ENCODE results near the gene TMEM178B. TPM values are rescaled to one million over a fixed set of nuclear protein-coding genes. Genes with fewer than 3 reads are reported as not detected.

The TMEM178B gene
- polyA plus RNA-seq, 1 donor from 2014 or later: 40.7 TPM

GRCh38 chr7:141468341-141468740 lies 394.5 kb downstream of the TMEM178B start:
- Histone ChIP-seq H3K9ac (ENCODE audit: low read length) (no peak overlapping the region), H4K20me1 (ENCODE audit: insufficient read depth) (no peaks in the 10 kb centered on the region)

GRCh38 chr7:141475679-141476078 lies 401.8 kb downstream of the TMEM178B start:
- Histone ChIP-seq H3K27ac (ENCODE audit: low read length) (no peak overlapping the region), H3K4me2 (ENCODE audit: low read length) (no peak overlapping the region), H3K9me2 (ENCODE audit: insufficient read depth, low read length) (no peaks in the 10 kb centered on the region), H4K20me1 (ENCODE audit: insufficient read depth) (no peaks in the 10 kb centered on the region), H3K4me3 (ENCODE audit: low read length) (no peak overlapping the region), H3F3A (ENCODE audit: insufficient read depth, low read length, poor library complexity, severe bottlenecking) (no peaks in the 10 kb centered on the region), H3K9me3 (ENCODE audit: low read length) (no peaks in the 10 kb centered on the region), H3K9ac (ENCODE audit: low read length) (no peak overlapping the region), H3K27me3 (ENCODE audit: insufficient read depth, low read depth, low read length) (no peaks in the 10 kb centered on the region), H3K79me2 (replicated peaks; ENCODE audit: insufficient read depth, low read length) (no peaks in the 10 kb centered on the region), H3K36me3 (ENCODE audit: insufficient read depth, low read length) (no peaks in the 10 kb centered on the region), H2AFZ (ENCODE audit: low read depth, low read length) (no peak overlapping the region)
- no peak for TF ChIP-seq EP300 (conservative IDR thresholded peaks at IDR 0.05; ENCODE audit: poor library complexity, severe bottlenecking)
- no peak for TF ChIP-seq REST (IDR thresholded peaks at IDR 0.05; ENCODE audit: borderline replicate concordance)
- TF ChIP-seq CTCF (IDR thresholded peaks at IDR 0.05; ENCODE audit: poor library complexity, severe bottlenecking): no peak
- no peak for TF ChIP-seq POLR2AphosphoS5 (IDR thresholded peaks at IDR 0.05)
- no peak for TF ChIP-seq SMC3 (conservative IDR thresholded peaks at IDR 0.05; ENCODE audit: poor library complexity)
- TF ChIP-seq EZH2 (IDR thresholded peaks at IDR 0.05; ENCODE audit: borderline replicate concordance, insufficient read depth, low read length, poor library complexity, severe bottlenecking): no peak

More at GRCh38 chr7:141468341-141468740, 394.5 kb downstream of the TMEM178B start:
- Histone ChIP-seq H3K9me2 (ENCODE audit: insufficient read depth, low read length) (no peaks in the 10 kb centered on the region), H3K79me2 (replicated peaks; ENCODE audit: insufficient read depth, low read length) (no peaks in the 10 kb centered on the region), H3K27ac (ENCODE audit: low read length) (no peak overlapping the region), H3K36me3 (ENCODE audit: insufficient read depth, low read length) (no peaks in the 10 kb centered on the region), H3K27me3 (ENCODE audit: insufficient read depth, low read depth, low read length) (no peaks in the 10 kb centered on the region), H3K9me3 (ENCODE audit: low read length) (no peaks in the 10 kb centered on the region), H3K4me2 (ENCODE audit: low read length) (no peak overlapping the region), H2AFZ (ENCODE audit: low read depth, low read length) (no peak overlapping the region), H3K4me3 (ENCODE audit: low read length) (no peak overlapping the region), H3F3A (ENCODE audit: insufficient read depth, low read length, poor library complexity, severe bottlenecking) (no peaks in the 10 kb centered on the region)
- TF ChIP-seq CTCF (IDR thresholded peaks at IDR 0.05; ENCODE audit: poor library complexity, severe bottlenecking) (no peak), REST (IDR thresholded peaks at IDR 0.05; ENCODE audit: borderline replicate concordance) (no peak), SMC3 (conservative IDR thresholded peaks at IDR 0.05; ENCODE audit: poor library complexity) (no peak), RAD21 (conservative IDR thresholded peaks at IDR 0.05) (no peak), EZH2 (IDR thresholded peaks at IDR 0.05; ENCODE audit: borderline replicate concordance, insufficient read depth, low read length, poor library complexity, severe bottlenecking) (no peak), POLR2AphosphoS5 (IDR thresholded peaks at IDR 0.05) (no peak), EP300 (conservative IDR thresholded peaks at IDR 0.05; ENCODE audit: poor library complexity, severe bottlenecking) (no peak), TAF1 (IDR thresholded peaks at IDR 0.05; ENCODE audit: low read depth) (no peak), MXI1 (conservative IDR thresholded peaks at IDR 0.05; ENCODE audit: poor library complexity, severe bottlenecking) (no peak)

Data from neural cell (in vitro differentiated cells).